ENCODE results near the gene PREX1.

DNA sequence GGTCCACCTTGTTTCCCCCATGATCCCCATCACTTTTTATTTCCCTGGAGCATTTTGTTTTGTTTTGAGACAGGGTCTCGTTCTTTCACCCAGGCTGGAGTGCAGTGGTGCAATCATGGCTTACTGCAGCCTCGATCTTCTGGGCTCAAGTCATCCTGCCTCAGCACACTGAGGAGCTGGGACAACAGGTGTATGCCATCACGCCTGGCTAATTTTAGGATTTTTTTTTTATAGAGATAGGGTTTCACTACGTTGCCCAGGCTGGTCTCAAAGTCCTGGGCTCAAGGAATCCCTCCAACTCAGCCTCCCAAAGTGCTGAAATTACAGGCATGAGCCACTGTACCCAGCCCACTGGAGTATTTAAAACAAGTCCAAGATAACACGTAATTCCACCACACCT lies 179.9 kb downstream of the PREX1 start:
- TF ChIP-seq, protein P1, sequence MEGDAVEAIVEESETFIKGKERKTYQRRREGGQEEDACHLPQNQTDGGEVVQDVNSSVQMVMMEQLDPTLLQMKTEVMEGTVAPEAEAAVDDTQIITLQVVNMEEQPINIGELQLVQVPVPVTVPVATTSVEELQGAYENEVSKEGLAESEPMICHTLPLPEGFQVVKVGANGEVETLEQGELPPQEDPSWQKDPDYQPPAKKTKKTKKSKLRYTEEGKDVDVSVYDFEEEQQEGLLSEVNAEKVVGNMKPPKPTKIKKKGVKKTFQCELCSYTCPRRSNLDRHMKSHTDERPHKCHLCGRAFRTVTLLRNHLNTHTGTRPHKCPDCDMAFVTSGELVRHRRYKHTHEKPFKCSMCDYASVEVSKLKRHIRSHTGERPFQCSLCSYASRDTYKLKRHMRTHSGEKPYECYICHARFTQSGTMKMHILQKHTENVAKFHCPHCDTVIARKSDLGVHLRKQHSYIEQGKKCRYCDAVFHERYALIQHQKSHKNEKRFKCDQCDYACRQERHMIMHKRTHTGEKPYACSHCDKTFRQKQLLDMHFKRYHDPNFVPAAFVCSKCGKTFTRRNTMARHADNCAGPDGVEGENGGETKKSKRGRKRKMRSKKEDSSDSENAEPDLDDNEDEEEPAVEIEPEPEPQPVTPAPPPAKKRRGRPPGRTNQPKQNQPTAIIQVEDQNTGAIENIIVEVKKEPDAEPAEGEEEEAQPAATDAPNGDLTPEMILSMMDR (IDR thresholded peaks at IDR 0.05), result no peak
- no peak for TF ChIP-seq POLR2A (IDR thresholded peaks at IDR 0.05)
